Measurements from ENCODE around the gene PAPPA. TPM values are rescaled to one million over a fixed set of nuclear protein-coding genes. Genes with fewer than 3 reads are reported as not detected.

The PAPPA gene
- total and polyA plus RNA-seq, 2 of the 8 experiments (the other 6 are each of a cell fraction or from before 2014, with no cell fraction given): 0.18 to 0.63 TPM

DNA sequence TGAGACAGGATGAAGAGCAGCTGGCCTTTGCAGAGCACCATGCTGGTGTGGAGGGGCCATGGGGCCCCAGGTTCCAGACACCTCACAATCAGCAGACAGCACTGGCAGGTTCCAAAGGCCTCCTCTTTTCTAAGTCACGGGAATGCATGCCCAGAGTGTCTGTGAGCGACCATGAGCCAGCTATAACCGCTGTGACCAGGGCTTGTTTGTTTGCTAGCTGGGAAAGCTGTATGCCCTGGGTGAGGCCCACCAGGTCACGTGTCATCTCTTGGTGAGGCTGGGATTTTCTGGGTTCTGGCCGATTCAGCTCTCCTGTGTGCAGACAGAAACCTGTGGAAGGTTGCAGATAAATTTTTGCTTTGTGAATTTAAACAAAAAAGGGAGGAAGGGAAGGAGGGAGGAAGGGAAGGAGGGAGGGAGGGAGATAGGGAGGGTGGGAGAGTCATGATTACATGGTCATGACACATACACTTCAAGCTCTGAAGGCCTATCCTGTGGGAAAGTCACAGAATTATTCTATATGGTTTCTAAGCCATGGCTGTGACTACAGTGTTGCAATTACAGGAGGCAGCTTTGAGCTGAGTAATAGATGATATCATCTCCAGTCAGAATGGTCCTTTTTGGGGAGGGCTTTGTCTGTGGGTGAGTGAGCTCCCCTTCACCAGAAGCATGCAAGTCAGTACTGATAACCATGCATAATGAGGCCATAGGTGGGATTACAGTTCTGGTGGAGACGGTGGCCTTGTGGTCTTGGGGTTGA is 37.2 kb downstream of the PAPPA start (continued):
- TF ChIP-seq EP300 (IDR thresholded peaks at IDR 0.05; ENCODE audit: borderline replicate concordance in 1 of 2, low read depth in 2 of 2, low read length in 2 of 2) (no peak), SIX5 (IDR thresholded peaks at IDR 0.05; ENCODE audit: low read depth, low read length) (no peak), JUN (IDR thresholded peaks at IDR 0.05; ENCODE audit: low read depth, low read length) (no peak), JUND (IDR thresholded peaks at IDR 0.05; ENCODE audit: low read length) (no peak)

Data from H1 (cell line).